ENCODE results near the gene GLIPR1L2. TPM values are rescaled to one million over a fixed set of nuclear protein-coding genes. Genes with fewer than 3 reads are reported as not detected.
A peak's percentile ranks its signal among the peaks of the same experiment; 100 is the strongest.

The GLIPR1L2 gene
- total RNA-seq, 1 experiment from 2014 or later, result not detected

DNA sequence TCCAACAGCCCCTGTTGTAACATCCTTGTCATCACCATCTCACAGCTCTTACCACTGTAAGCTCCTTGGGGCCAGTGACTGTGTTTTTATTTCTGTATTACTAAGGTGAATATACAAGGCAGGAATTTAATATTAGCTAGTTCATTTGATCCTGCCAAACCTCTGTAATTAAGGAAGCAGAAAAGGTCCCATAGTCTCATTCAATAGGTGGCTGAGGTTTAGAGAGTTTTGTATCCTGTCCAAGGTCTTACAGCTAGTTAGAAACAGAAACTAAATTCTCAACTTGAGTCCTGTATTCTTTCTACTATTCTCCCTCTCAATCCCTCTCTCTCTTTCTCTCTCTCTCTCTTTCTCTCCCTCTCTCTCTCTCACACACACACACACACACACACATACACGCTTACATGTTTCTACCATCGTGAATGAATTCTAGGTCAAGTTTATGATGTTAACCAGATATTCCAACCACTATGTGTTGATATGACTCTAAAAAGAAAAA, 89.1 kb downstream of the GLIPR1L2 start:
- no peaks in the 10 kb centered on the region for H3K36me3 Mint-ChIP-seq (ENCODE audit: insufficient read depth, unreplicated experiment)
- no peaks in the 10 kb centered on the region for H3K36me3 ChIP-seq (ENCODE audit: control insufficient read depth, insufficient read depth, low read length)
- H3K27me3 Mint-ChIP-seq (ENCODE audit: insufficient read depth, unreplicated experiment), result no peaks in the 10 kb centered on the region
- TF ChIP-seq, protein P1, sequence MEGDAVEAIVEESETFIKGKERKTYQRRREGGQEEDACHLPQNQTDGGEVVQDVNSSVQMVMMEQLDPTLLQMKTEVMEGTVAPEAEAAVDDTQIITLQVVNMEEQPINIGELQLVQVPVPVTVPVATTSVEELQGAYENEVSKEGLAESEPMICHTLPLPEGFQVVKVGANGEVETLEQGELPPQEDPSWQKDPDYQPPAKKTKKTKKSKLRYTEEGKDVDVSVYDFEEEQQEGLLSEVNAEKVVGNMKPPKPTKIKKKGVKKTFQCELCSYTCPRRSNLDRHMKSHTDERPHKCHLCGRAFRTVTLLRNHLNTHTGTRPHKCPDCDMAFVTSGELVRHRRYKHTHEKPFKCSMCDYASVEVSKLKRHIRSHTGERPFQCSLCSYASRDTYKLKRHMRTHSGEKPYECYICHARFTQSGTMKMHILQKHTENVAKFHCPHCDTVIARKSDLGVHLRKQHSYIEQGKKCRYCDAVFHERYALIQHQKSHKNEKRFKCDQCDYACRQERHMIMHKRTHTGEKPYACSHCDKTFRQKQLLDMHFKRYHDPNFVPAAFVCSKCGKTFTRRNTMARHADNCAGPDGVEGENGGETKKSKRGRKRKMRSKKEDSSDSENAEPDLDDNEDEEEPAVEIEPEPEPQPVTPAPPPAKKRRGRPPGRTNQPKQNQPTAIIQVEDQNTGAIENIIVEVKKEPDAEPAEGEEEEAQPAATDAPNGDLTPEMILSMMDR (IDR thresholded peaks at IDR 0.05; ENCODE audit: insufficient read depth in 1 of 2, low read depth in 1 of 2, low read length in 1 of 2, severe bottlenecking in 1 of 2, unreplicated experiment in 1 of 2), result no peak
- no peaks in the 10 kb centered on the region for H3K9me3 Mint-ChIP-seq (ENCODE audit: unreplicated experiment)
- H3K4me3 ChIP-seq (ENCODE audit: low read depth, low read length), result no peak overlapping the region
- H3K4me1 ChIP-seq, result peaks cover 8% of the 10 kb centered on the region; the same call in 1 of the 2 replicates
- H3K27me3 ChIP-seq (replicated peaks; ENCODE audit: control insufficient read depth, insufficient read depth, low read length), result no peaks in the 10 kb centered on the region
- CTCF ChIA-PET, result no interaction called here
- POLR2A ChIA-PET, result no interaction called here
- DNase-seq, result no peak
- peak overlapping the region; percentile 10 for H3K27ac Mint-ChIP-seq (ENCODE audit: unreplicated experiment)
- intact Hi-C loops (cut with micrococcal nuclease; ENCODE audit: unreplicated experiment), result loop anchor here (5.0 kb wide), 1 partner anchor 133 kb away; no protein-coding TSS in a partner anchor
- no peak overlapping the region for H3K4me3 Mint-ChIP-seq (ENCODE audit: unreplicated experiment)
- peaks cover 6% of the 10 kb centered on the region for H3K4me1 Mint-ChIP-seq (ENCODE audit: low read depth, unreplicated experiment)
- H3K9me3 ChIP-seq, result no peaks in the 10 kb centered on the region
- no TSS peak for BruUV-seq (replicated peaks)

DNA sequence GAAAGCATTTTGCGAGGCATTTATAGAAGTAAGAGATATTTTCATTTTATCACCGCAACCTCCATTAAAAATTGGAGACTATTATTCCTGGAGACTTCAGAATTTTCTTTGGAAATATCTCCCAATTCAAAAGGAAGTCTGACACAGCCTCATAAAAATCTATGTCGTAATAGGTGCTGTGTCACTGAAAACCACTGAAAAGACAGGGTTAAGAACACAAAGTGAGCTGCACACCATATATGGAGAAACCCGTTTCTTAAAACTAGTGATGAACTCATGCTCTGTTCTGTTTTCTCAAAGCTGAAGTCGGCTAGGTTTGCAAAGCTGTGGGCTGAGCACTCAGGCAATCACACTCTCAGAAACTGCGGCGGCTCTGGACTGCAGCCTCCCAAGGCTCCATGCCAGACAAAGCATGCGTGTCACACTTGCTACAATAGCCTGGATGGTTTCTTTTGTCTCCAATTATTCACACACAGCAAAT, 89.6 kb downstream of the GLIPR1L2 start, which contains the start of gene GLIPR1:
GLIPR1 (plus strand) TSS at position 287 of the 481 bp plus-strand sequence; CDS start at position 413, 126 bp downstream.
- Histone ChIP-seq H3K27me3 (replicated peaks; ENCODE audit: control insufficient read depth, insufficient read depth, low read length) (no peaks in the 10 kb centered on the region), H3K4me3 (ENCODE audit: low read depth, low read length) (no peak within 1 kb of the TSS), H3K9me3 (no peaks in the 10 kb centered on the region), H3K36me3 (ENCODE audit: control insufficient read depth, insufficient read depth, low read length) (no peaks in the 10 kb centered on the region), H3K4me1 (peaks cover 8% of the 10 kb centered on the region; the same call in 1 of the 2 replicates)
- peak within 1 kb of the TSS; percentile 42 for H3K4me3 Mint-ChIP-seq (ENCODE audit: unreplicated experiment)
- ChIA-PET POLR2A (no interaction called here), CTCF (no interaction called here)
- intact Hi-C loops (cut with micrococcal nuclease; ENCODE audit: unreplicated experiment), result loop anchor here (5.0 kb wide), 1 partner anchor 133 kb away; no protein-coding TSS in a partner anchor
- H3K9me3 Mint-ChIP-seq (ENCODE audit: unreplicated experiment), result no peaks in the 10 kb centered on the region
- H3K36me3 Mint-ChIP-seq (ENCODE audit: insufficient read depth, unreplicated experiment), result no peaks in the 10 kb centered on the region
- TF ChIP-seq, protein P1 (IDR thresholded peaks at IDR 0.05; ENCODE audit: insufficient read depth in 1 of 2, low read depth in 1 of 2, low read length in 1 of 2, severe bottlenecking in 1 of 2, unreplicated experiment in 1 of 2), result no peak
- H3K27me3 Mint-ChIP-seq (ENCODE audit: insufficient read depth, unreplicated experiment), result no peaks in the 10 kb centered on the region
- H3K4me1 Mint-ChIP-seq (ENCODE audit: low read depth, unreplicated experiment), result peaks cover 6% of the 10 kb centered on the region
- peak within 1 kb of the TSS; percentile 10 for H3K27ac Mint-ChIP-seq (ENCODE audit: unreplicated experiment)
- no TSS peak for BruUV-seq (replicated peaks)
- peak in 1 of 2 experiments; percentile 30 for DNase-seq

DNA sequence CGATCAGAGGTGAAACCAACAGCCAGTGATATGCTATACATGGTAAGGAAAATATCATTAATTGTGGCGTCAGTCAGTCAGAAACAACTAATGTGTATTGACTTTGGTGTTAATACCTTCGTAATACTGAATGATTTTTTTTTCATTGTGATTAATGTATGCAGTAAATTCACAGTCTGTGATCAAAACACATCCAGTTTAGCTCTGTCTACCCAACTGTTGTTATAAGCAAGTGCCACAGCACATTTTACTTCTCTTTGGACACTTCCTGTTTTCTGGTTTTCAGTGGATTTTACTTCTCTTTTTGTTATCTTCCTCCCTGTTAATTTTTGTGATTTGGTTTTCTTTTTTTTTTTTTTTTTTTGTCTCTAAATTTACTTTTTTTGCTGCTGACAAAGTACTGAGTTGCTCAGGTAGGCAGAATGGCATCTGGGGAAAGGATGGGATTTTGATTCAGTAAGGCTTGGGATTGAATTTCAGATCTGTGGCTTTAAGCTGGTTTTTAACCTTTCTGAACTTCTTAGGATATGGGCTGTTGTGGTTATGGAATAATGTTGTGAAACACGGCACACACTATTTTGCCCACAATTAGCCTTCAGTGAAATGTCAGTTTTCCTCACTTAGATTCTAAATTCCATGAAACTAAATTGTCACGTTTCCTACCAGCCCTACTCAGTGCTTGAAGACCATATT, 90.3 kb downstream of the GLIPR1L2 start:
- intact Hi-C loops (cut with micrococcal nuclease; ENCODE audit: unreplicated experiment), result loop anchor here (5.0 kb wide), 1 partner anchor 134 kb away; no protein-coding TSS in a partner anchor

More for the DNA sequence above, 90.3 kb downstream of the GLIPR1L2 start:
- CTCF ChIA-PET, result no interaction called here
- Mint-ChIP-seq H3K27ac (ENCODE audit: unreplicated experiment) (no peak overlapping the region), H3K27me3 (ENCODE audit: insufficient read depth, unreplicated experiment) (no peaks in the 10 kb centered on the region), H3K9me3 (ENCODE audit: unreplicated experiment) (no peaks in the 10 kb centered on the region), H3K4me3 (ENCODE audit: unreplicated experiment) (peak overlapping the region; percentile 42), H3K36me3 (ENCODE audit: insufficient read depth, unreplicated experiment) (no peaks in the 10 kb centered on the region), H3K4me1 (ENCODE audit: low read depth, unreplicated experiment) (peaks cover 6% of the 10 kb centered on the region)
- DNase-seq, result no peak
- no peak overlapping the region for H3K4me3 ChIP-seq (ENCODE audit: low read depth, low read length)
- TF ChIP-seq, protein P1 (IDR thresholded peaks at IDR 0.05; ENCODE audit: insufficient read depth in 1 of 2, low read depth in 1 of 2, low read length in 1 of 2, severe bottlenecking in 1 of 2, unreplicated experiment in 1 of 2), result no peak
- no peaks in the 10 kb centered on the region for H3K36me3 ChIP-seq (ENCODE audit: control insufficient read depth, insufficient read depth, low read length)
- TSS peak; percentile 72 for BruUV-seq (replicated peaks)
- POLR2A ChIA-PET, result no interaction called here
- H3K4me1 ChIP-seq, result peaks cover 8% of the 10 kb centered on the region; the same call in 1 of the 2 replicates
- no peaks in the 10 kb centered on the region for H3K9me3 ChIP-seq
- no peaks in the 10 kb centered on the region for H3K27me3 ChIP-seq (replicated peaks; ENCODE audit: control insufficient read depth, insufficient read depth, low read length)

All from Caco-2 (cell line).